Ishikawa (cell line): ENCODE data around the gene CYP27A1.

Source experiments
- CEBPB ChIP-seq: IDR thresholded peaks from 2 replicates; pipeline ENCODE4 v1.6.1; 2012
- CREB1 ChIP-seq: IDR thresholded peaks from 2 replicates; pipeline ENCODE4 v1.6.1; 2012; ENCODE audit warnings: low read depth
- EGR1 ChIP-seq: IDR thresholded peaks from 2 replicates; pipeline ENCODE4 v1.6.1; 2012
- EP300 ChIP-seq: IDR thresholded peaks from 2 replicates; pipeline ENCODE4 v1.6.1; 2012; ENCODE audit warnings: borderline replicate concordance
- FOXM1 ChIP-seq: IDR thresholded peaks from 2 replicates; pipeline ENCODE4 v1.6.1; 2012; ENCODE audit warnings: low read depth, borderline replicate concordance
- NFIC ChIP-seq: IDR thresholded peaks from 2 replicates; pipeline ENCODE4 v1.6.1; 2012
- RAD21 ChIP-seq: IDR thresholded peaks from 2 replicates; pipeline ENCODE4 v1.6.1; 2012; ENCODE audit warnings: low read depth
- TAF1 ChIP-seq: IDR thresholded peaks from 2 replicates; pipeline ENCODE4 v1.6.1; 2012; ENCODE audit warnings: low read depth, mild to moderate bottlenecking
- TCF12 ChIP-seq: IDR thresholded peaks from 2 replicates; pipeline ENCODE4 v1.6.1; 2012; ENCODE audit warnings: low read depth
- TEAD4 ChIP-seq: IDR thresholded peaks from 2 replicates; pipeline ENCODE4 v1.6.1; 2012
- YY1 ChIP-seq: IDR thresholded peaks from 2 replicates; pipeline ENCODE4 v1.6.1; 2012; ENCODE audit warnings: low read depth
- ZBTB7A ChIP-seq: IDR thresholded peaks from 2 replicates; pipeline ENCODE4 v1.6.1; 2012; ENCODE audit warnings: low read depth
- TF ChIP-seq, protein P1 (sequence below): IDR thresholded peaks from 2 replicates; pipeline ENCODE4 v1.6.1; 2012; ENCODE audit warnings: low read depth, mild to moderate bottlenecking
- TF ChIP-seq, protein P2 (sequence below): IDR thresholded peaks from 2 replicates; pipeline ENCODE4 v1.6.1; 2012
- TF ChIP-seq, protein P3 (sequence below): IDR thresholded peaks from 2 replicates; pipeline ENCODE4 v1.6.1; 2012

Gene CYP27A1

DNA sequence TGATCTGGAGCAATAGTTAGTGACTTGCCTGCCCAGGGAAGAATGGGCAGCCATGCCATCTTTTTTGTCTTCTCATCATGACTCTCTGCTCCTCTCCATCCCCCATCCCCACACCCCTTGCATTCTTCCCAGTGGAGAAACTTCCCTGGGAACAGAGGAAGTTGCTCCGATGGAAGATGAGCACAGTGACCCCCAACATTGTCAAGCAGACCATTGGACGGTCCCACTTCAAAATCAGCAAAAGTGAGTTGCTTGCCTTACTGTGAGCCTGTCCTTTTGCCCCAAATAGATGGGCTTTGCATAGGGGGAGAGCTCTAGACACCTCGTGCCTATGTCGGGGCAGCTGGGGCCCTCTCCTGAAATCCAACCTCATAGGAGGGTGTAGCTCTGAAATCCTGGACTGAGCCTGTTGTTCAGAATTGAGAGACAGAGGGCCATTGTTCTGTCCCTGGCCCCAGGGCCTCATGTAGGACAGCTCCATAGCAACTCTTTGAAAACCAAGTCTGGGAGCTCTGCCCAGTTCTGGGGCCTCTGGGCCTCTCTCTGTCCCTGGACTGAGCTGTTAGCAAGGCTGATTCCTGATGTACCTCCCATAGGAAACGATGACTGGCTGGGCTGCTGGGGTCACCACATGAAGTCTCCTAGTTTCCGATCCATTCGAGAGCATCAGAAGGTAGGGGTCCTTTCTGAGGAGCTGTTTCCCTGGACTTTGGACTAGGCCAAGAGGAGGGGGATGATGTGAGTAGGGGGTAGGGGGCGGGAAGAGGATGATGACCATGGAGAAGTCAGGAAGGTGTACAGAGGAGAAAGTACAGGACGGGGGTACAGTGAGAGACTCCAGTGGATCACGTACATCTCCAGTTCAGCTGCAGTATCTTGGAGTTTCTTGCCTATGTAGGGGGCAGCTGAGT is 36.1 kb upstream of the CYP27A1 start:
- TF ChIP-seq, protein P1, sequence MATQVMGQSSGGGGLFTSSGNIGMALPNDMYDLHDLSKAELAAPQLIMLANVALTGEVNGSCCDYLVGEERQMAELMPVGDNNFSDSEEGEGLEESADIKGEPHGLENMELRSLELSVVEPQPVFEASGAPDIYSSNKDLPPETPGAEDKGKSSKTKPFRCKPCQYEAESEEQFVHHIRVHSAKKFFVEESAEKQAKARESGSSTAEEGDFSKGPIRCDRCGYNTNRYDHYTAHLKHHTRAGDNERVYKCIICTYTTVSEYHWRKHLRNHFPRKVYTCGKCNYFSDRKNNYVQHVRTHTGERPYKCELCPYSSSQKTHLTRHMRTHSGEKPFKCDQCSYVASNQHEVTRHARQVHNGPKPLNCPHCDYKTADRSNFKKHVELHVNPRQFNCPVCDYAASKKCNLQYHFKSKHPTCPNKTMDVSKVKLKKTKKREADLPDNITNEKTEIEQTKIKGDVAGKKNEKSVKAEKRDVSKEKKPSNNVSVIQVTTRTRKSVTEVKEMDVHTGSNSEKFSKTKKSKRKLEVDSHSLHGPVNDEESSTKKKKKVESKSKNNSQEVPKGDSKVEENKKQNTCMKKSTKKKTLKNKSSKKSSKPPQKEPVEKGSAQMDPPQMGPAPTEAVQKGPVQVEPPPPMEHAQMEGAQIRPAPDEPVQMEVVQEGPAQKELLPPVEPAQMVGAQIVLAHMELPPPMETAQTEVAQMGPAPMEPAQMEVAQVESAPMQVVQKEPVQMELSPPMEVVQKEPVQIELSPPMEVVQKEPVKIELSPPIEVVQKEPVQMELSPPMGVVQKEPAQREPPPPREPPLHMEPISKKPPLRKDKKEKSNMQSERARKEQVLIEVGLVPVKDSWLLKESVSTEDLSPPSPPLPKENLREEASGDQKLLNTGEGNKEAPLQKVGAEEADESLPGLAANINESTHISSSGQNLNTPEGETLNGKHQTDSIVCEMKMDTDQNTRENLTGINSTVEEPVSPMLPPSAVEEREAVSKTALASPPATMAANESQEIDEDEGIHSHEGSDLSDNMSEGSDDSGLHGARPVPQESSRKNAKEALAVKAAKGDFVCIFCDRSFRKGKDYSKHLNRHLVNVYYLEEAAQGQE = no peak
- TF ChIP-seq YY1 (no peak), FOXM1 (no peak), NFIC (no peak), TEAD4 (no peak), ZBTB7A (no peak), TAF1 (no peak)
- TF ChIP-seq, protein P2, sequence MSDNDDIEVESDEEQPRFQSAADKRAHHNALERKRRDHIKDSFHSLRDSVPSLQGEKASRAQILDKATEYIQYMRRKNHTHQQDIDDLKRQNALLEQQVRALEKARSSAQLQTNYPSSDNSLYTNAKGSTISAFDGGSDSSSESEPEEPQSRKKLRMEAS = no peak
- TF ChIP-seq, protein P3, sequence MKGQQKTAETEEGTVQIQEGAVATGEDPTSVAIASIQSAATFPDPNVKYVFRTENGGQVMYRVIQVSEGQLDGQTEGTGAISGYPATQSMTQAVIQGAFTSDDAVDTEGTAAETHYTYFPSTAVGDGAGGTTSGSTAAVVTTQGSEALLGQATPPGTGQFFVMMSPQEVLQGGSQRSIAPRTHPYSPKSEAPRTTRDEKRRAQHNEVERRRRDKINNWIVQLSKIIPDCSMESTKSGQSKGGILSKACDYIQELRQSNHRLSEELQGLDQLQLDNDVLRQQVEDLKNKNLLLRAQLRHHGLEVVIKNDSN = no peak

DNA sequence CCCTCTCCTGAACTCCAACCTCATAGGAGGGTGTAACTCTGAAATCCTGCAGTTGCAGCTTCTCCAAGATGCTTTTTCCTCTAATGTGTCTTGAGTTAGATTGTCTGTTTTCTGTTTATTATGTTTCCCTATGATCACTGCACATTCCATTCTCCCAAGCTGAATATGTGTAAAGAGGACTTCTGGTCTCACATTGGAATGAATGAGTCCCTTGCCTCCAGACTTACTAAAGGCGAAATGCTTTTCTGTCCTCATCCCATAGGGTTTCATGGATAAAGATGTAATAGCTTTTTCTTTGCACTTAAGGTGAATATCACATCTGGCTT is 35.5 kb upstream of the CYP27A1 start:
- TF ChIP-seq TAF1 = no peak
- no peak for TF ChIP-seq YY1
- TF ChIP-seq, protein P1 = no peak
- TF ChIP-seq EP300 = no peak
- TF ChIP-seq CEBPB = no peak
- TF ChIP-seq ZBTB7A = no peak
- no peak for TF ChIP-seq TCF12
- no peak for TF ChIP-seq NFIC
- no peak for TF ChIP-seq CREB1
- TF ChIP-seq, protein P3 = no peak
- TF ChIP-seq TEAD4 = no peak
- no peak for TF ChIP-seq FOXM1
- no peak for TF ChIP-seq RAD21
- TF ChIP-seq, protein P2 = no peak
- no peak for TF ChIP-seq EGR1

DNA sequence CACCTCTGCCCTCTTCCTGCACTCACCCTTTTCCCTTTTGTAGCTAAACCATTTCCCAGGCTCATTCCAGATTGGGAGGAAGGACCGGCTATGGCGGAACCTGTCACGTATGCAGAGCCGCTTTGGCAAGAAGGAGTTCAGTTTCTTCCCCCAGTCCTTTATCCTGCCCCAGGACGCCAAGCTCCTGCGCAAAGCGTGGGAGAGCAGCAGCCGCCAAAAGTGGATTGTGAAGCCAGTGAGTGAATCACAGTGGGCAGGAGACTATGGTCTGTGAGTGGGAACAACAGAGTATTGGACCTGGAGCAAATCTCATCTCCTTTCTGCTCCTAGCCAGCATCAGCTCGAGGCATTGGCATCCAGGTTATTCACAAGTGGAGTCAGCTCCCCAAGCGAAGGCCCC is 35.0 kb upstream of the CYP27A1 start:
- no peak for TF ChIP-seq YY1
- TF ChIP-seq CEBPB = no peak
- TF ChIP-seq, protein P1 = no peak
- TF ChIP-seq, protein P2 = no peak
- TF ChIP-seq EGR1 = no peak
- TF ChIP-seq, protein P3 = no peak

DNA sequence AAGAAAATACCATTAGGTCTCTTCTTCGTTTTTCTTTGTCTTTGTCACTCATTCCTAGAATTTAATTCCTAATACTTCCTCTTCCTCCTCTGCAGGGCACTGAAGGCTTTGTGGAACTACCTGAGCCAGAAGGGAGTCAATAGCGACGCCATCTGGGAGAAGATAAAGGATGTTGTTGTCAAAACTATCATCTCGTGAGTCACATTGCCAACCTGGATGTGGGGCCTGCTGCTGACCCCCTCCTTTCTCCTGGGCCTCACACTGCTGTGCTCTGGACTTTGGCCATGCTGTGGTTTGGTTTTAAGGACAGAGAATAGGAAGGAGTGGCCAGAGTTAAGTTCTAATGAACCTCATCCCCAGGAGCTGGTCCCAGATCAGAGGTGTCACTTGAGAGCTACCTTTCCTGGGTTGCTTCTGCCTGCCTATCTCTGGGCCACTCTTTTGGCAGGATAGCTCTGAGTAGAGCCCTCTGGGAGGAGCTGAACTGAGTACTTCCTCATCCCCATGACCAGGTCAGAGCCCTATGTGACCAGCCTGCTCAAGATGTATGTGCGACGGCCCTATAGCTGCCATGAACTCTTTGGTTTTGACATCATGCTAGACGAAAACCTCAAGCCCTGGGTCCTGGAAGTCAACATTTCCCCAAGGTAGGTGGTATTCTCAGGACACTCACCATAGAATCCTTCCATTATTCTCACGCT is 33.1 kb upstream of the CYP27A1 start:
- no peak for TF ChIP-seq TAF1
- TF ChIP-seq TCF12 = no peak
- no peak for TF ChIP-seq YY1
- TF ChIP-seq EP300 = no peak
- TF ChIP-seq EGR1 = no peak
- TF ChIP-seq CEBPB = no peak
- TF ChIP-seq, protein P3 = no peak
- no peak for TF ChIP-seq ZBTB7A
- TF ChIP-seq, protein P2 = no peak
- no peak for TF ChIP-seq FOXM1
- TF ChIP-seq, protein P1 = no peak
- TF ChIP-seq TEAD4 = no peak
- no peak for TF ChIP-seq NFIC
